ENCODE measurements around the gene ANKS1A. TPM values are rescaled to one million over a fixed set of nuclear protein-coding genes. Genes with fewer than 3 reads are reported as not detected.

ANKS1A gene
- total and polyA plus RNA-seq, 7 donors = 3.9 to 12.4 (median 6.1) TPM

GRCh38 chr6:35049156-35049735 lies 160.2 kb downstream of the ANKS1A start:
- H3K27me3 ChIP-seq (ENCODE audit: insufficient read depth in 3 of 3, low read length in 2 of 3) = no peaks in the 10 kb centered on the region
- ATAC-seq (no peak), DNase-seq (no peak)
- 78 to 85% (median 81%) methylated on average over 10 of the region's 10 CpGs for WGBS, 3 donors
- no peak for TF ChIP-seq CTCF (IDR thresholded peaks at IDR 0.05)
- peaks cover 0 to 4% of the 10 kb centered on the region in 2 donors for H3K36me3 ChIP-seq (ENCODE audit: insufficient read depth in 1 of 2, low read depth in 1 of 2)
- H3K4me1 ChIP-seq = peaks cover 64% of the 10 kb centered on the region
- intact Hi-C loops (cut with DNase I) = no loop called here
- peak overlapping the region; percentile 76 for H3K27ac ChIP-seq
- no peak overlapping the region for H3K4me3 ChIP-seq
- no peaks in the 10 kb centered on the region for H3K9me3 ChIP-seq

- 52 to 59% (median 57%) methylated on average over 10 of the region's 10 CpGs for WGBS, 3 donors
- DNase-seq = peak in 1 of 2 donors; percentile 50
- Histone ChIP-seq H3K27me3 (ENCODE audit: insufficient read depth in 3 of 3, low read length in 2 of 3) (no peaks in the 10 kb centered on the region), H3K36me3 (ENCODE audit: insufficient read depth in 1 of 2, low read depth in 1 of 2) (peaks cover 0 to 12% of the 10 kb centered on the region in 2 donors), H3K4me1 (peaks cover 60% of the 10 kb centered on the region), H3K4me3 (no peak overlapping the region), H3K9me3 (no peaks in the 10 kb centered on the region), H3K27ac (peak overlapping the region; percentile 76)
- ATAC-seq = no peak
- TF ChIP-seq CTCF (IDR thresholded peaks at IDR 0.05) = no peak
- intact Hi-C loops (cut with DNase I) = no loop called here
Measured at GRCh38 chr6:35049900-35050756, 161.1 kb downstream of the ANKS1A start.

- H3K4me3 ChIP-seq = no peak overlapping the region
- H3K27me3 ChIP-seq (ENCODE audit: insufficient read depth in 3 of 3, low read length in 2 of 3) = no peaks in the 10 kb centered on the region
- intact Hi-C loops (cut with DNase I) = no loop called here
- DNase-seq (no peak), ATAC-seq (no peak)
- H3K9me3 ChIP-seq = no peaks in the 10 kb centered on the region
- peak overlapping the region; percentile 76 for H3K27ac ChIP-seq
- no peak for TF ChIP-seq CTCF (IDR thresholded peaks at IDR 0.05)
- WGBS, 3 donors = 86 to 92% (median 88%) methylated on average over 10 of the region's 10 CpGs
- H3K4me1 ChIP-seq = peaks cover 53% of the 10 kb centered on the region
- H3K36me3 ChIP-seq (ENCODE audit: insufficient read depth in 1 of 2, low read depth in 1 of 2) = peaks cover 0 to 18% of the 10 kb centered on the region in 2 donors
Measured at GRCh38 chr6:35050757-35051330, 161.8 kb downstream of the ANKS1A start.

GRCh38 chr6:35051396-35051795 lies 162.3 kb downstream of the ANKS1A start:
- peaks cover 48% of the 10 kb centered on the region for H3K4me1 ChIP-seq
- intact Hi-C loops (cut with DNase I) = no loop called here

More at GRCh38 chr6:35051396-35051795, 162.3 kb downstream of the ANKS1A start:
- no peak overlapping the region for H3K27ac ChIP-seq
- peaks cover 0 to 21% of the 10 kb centered on the region in 2 donors for H3K36me3 ChIP-seq (ENCODE audit: insufficient read depth in 1 of 2, low read depth in 1 of 2)
- no peak for DNase-seq
- WGBS, 3 donors = 98 to 99% (median 99%) methylated on average over 7 of the region's 7 CpGs
- no peaks in the 10 kb centered on the region for H3K27me3 ChIP-seq (ENCODE audit: insufficient read depth in 3 of 3, low read length in 2 of 3)
- no peak for TF ChIP-seq CTCF (IDR thresholded peaks at IDR 0.05)
- ATAC-seq = no peak
- H3K9me3 ChIP-seq = no peaks in the 10 kb centered on the region
- no peak overlapping the region for H3K4me3 ChIP-seq
